Mesenchymal stem cell (in vitro differentiated cells and primary cell): ENCODE data around the gene AKT3.

Experiments used
- DNase-seq: peaks from one replicate; pipeline ENCODE4 v3.0.0-alpha.2; 2013
- H2AFZ ChIP-seq: one replicate; pipeline ENCODE4 v1.6.1; 2013; ENCODE audit warnings: low read depth, mild to moderate bottlenecking, control low read depth, inconsistent platforms, low read length, moderate library complexity
- H2AK5ac ChIP-seq: 2 replicates; pipeline ENCODE4 v1.6.1; 2013; ENCODE audit warnings: low read length, moderate library complexity, mild to moderate bottlenecking, inconsistent platforms; ENCODE audit not compliant: severe bottlenecking
- H2BK120ac ChIP-seq: one replicate; pipeline ENCODE4 v1.6.1; 2013; ENCODE audit warnings: low read depth, mild to moderate bottlenecking, inconsistent platforms, low read length, moderate library complexity
- H2BK12ac ChIP-seq, 2 experiments: one replicate each; pipeline ENCODE4 v1.6.1; 2013; ENCODE audit warnings: inconsistent platforms in 2 of 2, low read length in 2 of 2, mild to moderate bottlenecking in 2 of 2, moderate library complexity in 2 of 2, control low read depth in 1 of 2
- H2BK15ac ChIP-seq: one replicate; pipeline ENCODE4 v1.6.1; 2013; ENCODE audit warnings: mild to moderate bottlenecking, low read depth, inconsistent platforms; ENCODE audit not compliant: poor library complexity, severe bottlenecking
- H2BK5ac ChIP-seq: 2 replicates; pipeline ENCODE4 v1.6.1; 2013; ENCODE audit warnings: low read depth, mild to moderate bottlenecking, low read length, control low read depth, inconsistent platforms; ENCODE audit not compliant: poor library complexity, severe bottlenecking
- H3K14ac ChIP-seq, 2 experiments: one replicate each; pipeline ENCODE4 v1.6.1; 2013; ENCODE audit warnings: inconsistent platforms in 2 of 2, low read length in 2 of 2, control low read depth in 1 of 2, mild to moderate bottlenecking in 1 of 2, moderate library complexity in 1 of 2
- H3K18ac ChIP-seq, 2 experiments: one replicate each; pipeline ENCODE4 v1.6.1; 2013; ENCODE audit warnings: inconsistent platforms in 2 of 2, low read length in 2 of 2, control low read depth in 1 of 2, low read depth in 1 of 2, mild to moderate bottlenecking in 1 of 2
- H3K23ac ChIP-seq, 2 experiments: one replicate each; pipeline ENCODE4 v1.6.1; 2013; ENCODE audit warnings: inconsistent platforms in 2 of 2, low read length in 2 of 2, mild to moderate bottlenecking in 2 of 2, moderate library complexity in 2 of 2, control low read depth in 1 of 2
- H3K27ac ChIP-seq: 2 replicates; pipeline ENCODE4 v1.5.1; 2013; ENCODE audit warnings: mild to moderate bottlenecking, moderate library complexity, low read length, control low read depth, inconsistent platforms; ENCODE audit not compliant: poor library complexity, severe bottlenecking
- H3K27me3 ChIP-seq, 2 experiments: 2 replicates each; pipeline versions ENCODE4 v1.6.1 to v1.7.0; 2013; ENCODE audit warnings: low read length in 2 of 2, mild to moderate bottlenecking in 2 of 2, moderate library complexity in 2 of 2, control low read depth in 1 of 2, inconsistent platforms in 1 of 2; ENCODE audit not compliant: control insufficient read depth in 1 of 2, insufficient read depth in 1 of 2
- H3K36me3 ChIP-seq, 2 experiments: 2 replicates each; pipeline versions ENCODE4 v1.6.1 to v1.7.0; 2013; ENCODE audit warnings: low read length in 2 of 2, control low read depth in 1 of 2, inconsistent platforms in 1 of 2, low read depth in 1 of 2, mild to moderate bottlenecking in 1 of 2; ENCODE audit not compliant: insufficient read depth in 2 of 2, control insufficient read depth in 1 of 2
- H3K4ac ChIP-seq, 2 experiments: one replicate each; pipeline ENCODE4 v1.6.1; 2013; ENCODE audit warnings: inconsistent platforms in 2 of 2, low read length in 2 of 2, mild to moderate bottlenecking in 2 of 2, moderate library complexity in 2 of 2, control low read depth in 1 of 2, low read depth in 1 of 2
- H3K4me1 ChIP-seq: 2 replicates; pipeline ENCODE4 v1.6.1; 2013; ENCODE audit warnings: low read depth, low read length, control low read depth; ENCODE audit not compliant: control insufficient read depth, insufficient read depth
- H3K4me2 ChIP-seq: 2 replicates; pipeline ENCODE4 v1.6.1; 2013; ENCODE audit warnings: low read length, mild to moderate bottlenecking, inconsistent platforms; ENCODE audit not compliant: poor library complexity, severe bottlenecking
- H3K4me3 ChIP-seq, 2 experiments: 2 replicates each; pipeline versions ENCODE4 v1.5.1 to v1.7.0; 2013; ENCODE audit warnings: low read length in 2 of 2, mild to moderate bottlenecking in 2 of 2, control low read depth in 1 of 2, low read depth in 1 of 2; ENCODE audit not compliant: insufficient read depth in 1 of 2
- H3K79me1 ChIP-seq: replicated peaks from 2 replicates; pipeline ENCODE4 v1.6.1; 2013; ENCODE audit warnings: mild to moderate bottlenecking, control low read depth, low read length, inconsistent platforms; ENCODE audit not compliant: poor library complexity, severe bottlenecking
- H3K9ac ChIP-seq: 2 replicates; pipeline ENCODE4 v1.7.0; 2013; ENCODE audit warnings: mild to moderate bottlenecking, low read length, moderate library complexity
- H3K9me3 ChIP-seq: 2 replicates; pipeline ENCODE4 v1.7.0; 2013; ENCODE audit warnings: mild to moderate bottlenecking, low read length; ENCODE audit not compliant: control insufficient read depth
- H4K8ac ChIP-seq: one replicate; pipeline ENCODE4 v1.6.1; 2013; ENCODE audit warnings: inconsistent platforms, mild to moderate bottlenecking, low read length, moderate library complexity
- H4K91ac ChIP-seq: one replicate; pipeline ENCODE4 v1.6.1; 2013; ENCODE audit warnings: mild to moderate bottlenecking, low read length, inconsistent platforms
- WGBS: methylation state at CpG from one replicate; pipeline ENCODE4 v1.1.7; 2013; ENCODE audit warnings: mixed read lengths; 5-methylcytosine and 5-hydroxymethylcytosine counted together

Gene AKT3

DNA sequence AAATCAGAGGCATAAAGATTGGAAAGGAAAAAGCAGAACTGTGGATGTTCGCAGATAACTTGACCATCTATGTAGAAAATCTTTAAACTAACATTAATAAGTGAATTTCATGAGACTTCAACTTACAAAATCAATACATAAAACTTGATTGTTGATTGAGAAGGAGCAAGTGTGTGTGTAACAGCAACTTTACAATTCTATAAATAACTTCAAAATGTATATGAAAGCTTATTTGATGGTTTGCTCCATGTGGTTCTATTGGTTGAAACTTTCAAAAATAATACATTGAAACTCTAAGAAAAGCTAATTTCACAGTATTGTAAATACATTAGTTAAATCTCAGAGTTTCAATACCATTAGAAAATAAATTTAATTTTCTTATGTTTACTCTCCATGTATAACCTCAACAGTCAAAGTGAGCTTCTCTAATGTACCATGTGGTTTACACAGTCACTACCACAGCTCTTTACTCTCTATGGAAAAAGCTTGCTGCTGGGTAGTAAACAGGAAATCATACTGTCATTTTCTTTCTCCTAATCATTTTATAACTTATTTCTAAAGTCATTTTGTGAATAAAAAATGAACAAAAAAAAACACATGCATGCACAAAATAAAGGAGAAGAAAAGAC is 12.0 kb downstream of the AKT3 start:
- Histone ChIP-seq H2BK5ac (no peak overlapping the region), H3K9me3 (peaks cover 30% of the 10 kb centered on the region), H3K23ac (no peak overlapping the region), H3K27me3 (no peaks in the 10 kb centered on the region), H3K9ac (no peak overlapping the region), H3K14ac (no peak overlapping the region), H4K91ac (no peak overlapping the region), H3K18ac (no peak overlapping the region), H3K4me2 (no peak overlapping the region), H3K4me1 (peaks cover 2% of the 10 kb centered on the region), H3K27ac (no peak overlapping the region), H2BK120ac (no peak overlapping the region), H4K8ac (no peak overlapping the region), H2AFZ (no peak overlapping the region), H3K36me3 (peaks cover 0 to 21% of the 10 kb centered on the region in 2 experiments), H2AK5ac (no peak overlapping the region), H3K79me1 (peaks cover 5% of the 10 kb centered on the region), H3K4ac (no peak overlapping the region), H2BK15ac (no peak overlapping the region), H3K4me3 (no peak overlapping the region), H2BK12ac (no peak overlapping the region)
- DNase-seq: no peak
- WGBS: no CpG with 5 or more reads among the region's 1 CpG

DNA sequence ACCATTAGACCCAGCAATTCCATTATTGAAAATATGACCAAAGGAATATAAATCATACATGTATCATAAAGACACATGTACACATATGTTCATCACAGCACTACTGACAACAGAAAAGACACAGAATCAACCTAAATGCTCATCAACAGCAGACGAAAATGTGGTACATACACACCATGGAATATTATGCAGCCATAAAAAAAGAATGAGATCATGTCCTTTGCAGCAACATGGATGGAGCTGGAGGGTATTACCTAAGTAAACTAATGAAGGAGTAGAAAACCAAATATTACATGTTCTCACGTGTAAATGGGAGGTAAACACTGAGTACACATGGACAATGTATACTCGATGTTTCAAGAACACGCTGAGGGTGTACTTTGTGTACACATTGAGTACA is 15.9 kb downstream of the AKT3 start:
- no peaks in the 10 kb centered on the region for H3K4me1 ChIP-seq
- H3K18ac ChIP-seq: no peak overlapping the region
- no peak overlapping the region for H3K9ac ChIP-seq
- no peak overlapping the region for H3K4me2 ChIP-seq
- no peak overlapping the region for H3K4me3 ChIP-seq
- H3K9me3 ChIP-seq: peaks cover 30% of the 10 kb centered on the region
- H2BK5ac ChIP-seq: no peak overlapping the region
- no peaks in the 10 kb centered on the region for H3K27me3 ChIP-seq
- H3K4ac ChIP-seq: no peak overlapping the region
- DNase-seq: no peak
- no peak overlapping the region for H4K91ac ChIP-seq
- no peak overlapping the region for H4K8ac ChIP-seq
- 96% methylated on average over 3 of the region's 4 CpGs for WGBS
- no peak overlapping the region for H3K14ac ChIP-seq
- H3K79me1 ChIP-seq: peaks cover 16% of the 10 kb centered on the region
- H3K27ac ChIP-seq: no peak overlapping the region
- H2BK120ac ChIP-seq: no peak overlapping the region
- H2BK12ac ChIP-seq: no peak overlapping the region
- H3K23ac ChIP-seq: no peak overlapping the region
- H3K36me3 ChIP-seq: peaks cover 0 to 19% of the 10 kb centered on the region in 2 experiments
- no peak overlapping the region for H2BK15ac ChIP-seq
- H2AFZ ChIP-seq: no peak overlapping the region
- no peak overlapping the region for H2AK5ac ChIP-seq

DNA sequence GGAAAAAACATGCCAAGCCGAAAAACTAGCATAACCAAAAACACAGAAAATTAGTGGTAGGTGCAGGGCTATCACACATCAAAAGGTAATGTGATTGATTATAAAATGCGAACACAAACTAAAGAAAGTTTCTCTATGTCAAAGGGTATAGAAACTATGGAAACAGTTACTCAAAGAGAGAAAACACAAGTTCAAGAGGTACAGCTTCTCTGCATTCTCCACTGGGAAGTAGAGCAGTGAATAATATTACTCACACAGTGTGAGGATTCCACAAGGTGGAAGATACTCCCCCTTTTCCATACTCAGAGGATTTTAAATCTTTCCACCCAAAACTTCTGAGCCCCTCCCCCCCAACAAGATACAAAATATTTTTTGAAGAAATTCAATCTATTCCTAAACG is 18.6 kb downstream of the AKT3 start:
- Histone ChIP-seq H3K18ac (no peak overlapping the region), H3K9me3 (peaks cover 19% of the 10 kb centered on the region), H3K4me1 (no peaks in the 10 kb centered on the region), H3K23ac (no peak overlapping the region), H2BK5ac (no peak overlapping the region), H3K4me2 (no peak overlapping the region), H3K9ac (no peak overlapping the region), H2BK120ac (no peak overlapping the region), H3K36me3 (peaks cover 0 to 25% of the 10 kb centered on the region in 2 experiments), H3K4me3 (no peak overlapping the region), H2AK5ac (no peak overlapping the region), H3K4ac (no peak overlapping the region), H3K27ac (no peak overlapping the region), H3K27me3 (no peaks in the 10 kb centered on the region), H3K14ac (no peak overlapping the region), H3K79me1 (peaks cover 18% of the 10 kb centered on the region), H2BK12ac (no peak overlapping the region), H4K91ac (no peak overlapping the region), H4K8ac (no peak overlapping the region), H2AFZ (no peak overlapping the region), H2BK15ac (no peak overlapping the region)
- DNase-seq: no peak
- WGBS: 100% methylated on average over 1 of the region's 3 CpGs

DNA sequence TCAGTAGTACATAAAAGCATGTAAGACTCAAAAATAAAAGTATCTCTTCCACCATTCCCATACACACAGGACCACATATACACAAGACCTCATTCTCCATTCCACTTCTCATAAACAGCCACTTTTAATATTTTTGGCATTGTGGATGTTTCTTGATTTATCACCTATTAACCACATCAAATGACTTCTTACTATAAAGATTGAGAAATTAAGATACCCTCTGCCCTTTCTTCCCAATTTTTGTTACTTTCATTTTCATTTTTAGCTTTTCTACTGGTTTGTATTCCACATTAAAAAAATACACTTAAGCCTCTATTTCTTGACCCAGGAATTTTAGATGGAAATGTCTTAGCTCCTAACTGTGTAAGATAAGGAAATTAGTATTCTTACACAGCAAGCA is 22.8 kb downstream of the AKT3 start:
- H3K4me3 ChIP-seq: peak overlapping the region in 1 of 2 experiments; percentile 48
- H2BK5ac ChIP-seq: no peak overlapping the region
- no peak overlapping the region for H3K18ac ChIP-seq
- no peak overlapping the region for H2BK12ac ChIP-seq
- H3K4ac ChIP-seq: no peak overlapping the region
- no peak overlapping the region for H2AK5ac ChIP-seq
- no peak overlapping the region for H3K27ac ChIP-seq
- no peak overlapping the region for H2AFZ ChIP-seq
- no peak overlapping the region for H4K91ac ChIP-seq
- no peaks in the 10 kb centered on the region for H3K27me3 ChIP-seq
- H3K4me1 ChIP-seq: no peaks in the 10 kb centered on the region
- H3K79me1 ChIP-seq: peaks cover 10% of the 10 kb centered on the region
- peaks cover under 1% of the 10 kb centered on the region for H3K9me3 ChIP-seq
- H2BK120ac ChIP-seq: no peak overlapping the region
- no peak for DNase-seq
- H4K8ac ChIP-seq: no peak overlapping the region
- peaks cover 0 to 20% of the 10 kb centered on the region in 2 experiments for H3K36me3 ChIP-seq
- H3K9ac ChIP-seq: peak overlapping the region; percentile 42
- H3K23ac ChIP-seq: no peak overlapping the region
- no peak overlapping the region for H3K14ac ChIP-seq
- no peak overlapping the region for H2BK15ac ChIP-seq
- no peak overlapping the region for H3K4me2 ChIP-seq
